Measurements from ENCODE around the gene ZBTB18. TPM values are rescaled to one million over a fixed set of nuclear protein-coding genes. Genes with fewer than 3 reads are reported as not detected.

Gene ZBTB18
- total RNA-seq, 1 donor from 2014 or later, result 8.8 TPM

DNA sequence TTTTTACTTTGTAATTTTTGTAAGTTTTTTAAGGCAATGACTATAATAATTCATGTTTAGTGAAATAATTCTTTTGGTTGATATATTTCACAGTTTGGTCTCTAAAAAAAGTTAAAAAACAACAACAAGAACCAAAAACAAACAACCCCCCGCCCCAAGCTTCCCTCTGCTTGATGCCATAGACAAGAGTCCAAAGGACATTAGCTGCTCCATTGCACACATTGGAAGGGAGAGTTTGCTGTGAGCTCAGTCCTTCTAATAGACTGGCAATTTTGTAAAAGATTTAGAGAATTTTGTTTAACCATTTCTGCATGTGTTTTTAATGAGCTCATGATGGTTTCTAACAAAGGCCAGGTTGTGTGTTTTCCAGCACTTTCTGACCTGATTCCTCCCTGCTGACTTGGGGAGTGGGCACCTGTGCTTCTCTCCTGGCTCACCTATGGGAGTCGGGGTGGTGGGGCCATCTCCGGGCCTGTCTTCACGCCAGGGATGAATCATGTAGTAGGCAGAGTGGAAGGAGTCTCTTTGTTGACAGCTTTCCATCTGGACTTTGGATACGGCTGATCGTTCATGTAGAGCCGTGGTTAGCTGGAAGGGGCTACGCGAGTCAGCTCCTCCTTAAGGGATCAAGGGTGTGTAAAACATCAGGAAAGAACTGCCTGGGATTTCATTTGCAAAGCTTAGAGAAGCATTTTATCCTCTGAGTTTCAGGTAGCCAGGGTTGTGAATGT, 14.1 kb downstream of the ZBTB18 start:
- no peak for DNase-seq (ENCODE audit: extremely low spot score in 2 of 2)
- intact Hi-C loops (cut with DNase I), result no loop called here
- no peaks in the 10 kb centered on the region for H3K4me1 ChIP-seq
- H3K36me3 ChIP-seq, result no peaks in the 10 kb centered on the region
- no peak overlapping the region for H3K27ac ChIP-seq
- TF ChIP-seq POLR2AphosphoS5 (IDR thresholded peaks at IDR 0.05; ENCODE audit: insufficient read depth in 1 of 2, low read depth in 1 of 2) (no peak), POLR2A (IDR thresholded peaks at IDR 0.05) (no peak)
- TF ChIP-seq, protein P1, sequence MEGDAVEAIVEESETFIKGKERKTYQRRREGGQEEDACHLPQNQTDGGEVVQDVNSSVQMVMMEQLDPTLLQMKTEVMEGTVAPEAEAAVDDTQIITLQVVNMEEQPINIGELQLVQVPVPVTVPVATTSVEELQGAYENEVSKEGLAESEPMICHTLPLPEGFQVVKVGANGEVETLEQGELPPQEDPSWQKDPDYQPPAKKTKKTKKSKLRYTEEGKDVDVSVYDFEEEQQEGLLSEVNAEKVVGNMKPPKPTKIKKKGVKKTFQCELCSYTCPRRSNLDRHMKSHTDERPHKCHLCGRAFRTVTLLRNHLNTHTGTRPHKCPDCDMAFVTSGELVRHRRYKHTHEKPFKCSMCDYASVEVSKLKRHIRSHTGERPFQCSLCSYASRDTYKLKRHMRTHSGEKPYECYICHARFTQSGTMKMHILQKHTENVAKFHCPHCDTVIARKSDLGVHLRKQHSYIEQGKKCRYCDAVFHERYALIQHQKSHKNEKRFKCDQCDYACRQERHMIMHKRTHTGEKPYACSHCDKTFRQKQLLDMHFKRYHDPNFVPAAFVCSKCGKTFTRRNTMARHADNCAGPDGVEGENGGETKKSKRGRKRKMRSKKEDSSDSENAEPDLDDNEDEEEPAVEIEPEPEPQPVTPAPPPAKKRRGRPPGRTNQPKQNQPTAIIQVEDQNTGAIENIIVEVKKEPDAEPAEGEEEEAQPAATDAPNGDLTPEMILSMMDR (IDR thresholded peaks at IDR 0.05), result no peak
- H3K27me3 ChIP-seq, result no peaks in the 10 kb centered on the region
- no peak overlapping the region for H3K4me3 ChIP-seq
- no peaks in the 10 kb centered on the region for H3K9me3 ChIP-seq

DNA sequence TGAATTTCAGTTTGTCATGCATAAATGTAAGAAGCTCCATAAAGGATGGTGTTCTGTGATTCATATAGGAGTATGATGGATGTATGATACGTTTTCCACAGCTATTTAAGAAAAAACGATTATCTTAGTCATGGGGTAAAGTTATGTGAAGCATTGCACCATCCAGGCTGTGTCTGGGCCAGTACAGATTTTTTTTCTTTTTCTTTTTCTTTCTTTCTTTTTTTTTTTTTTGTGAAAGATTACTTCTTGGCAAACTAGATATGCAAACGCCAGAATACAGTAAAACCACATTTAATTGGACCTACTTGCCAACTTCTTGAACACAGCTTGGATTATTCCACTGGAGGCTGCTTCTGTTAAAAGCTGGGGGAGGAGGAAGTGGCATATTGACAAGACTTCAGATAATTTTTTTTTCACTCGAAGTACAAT, 14.9 kb downstream of the ZBTB18 start:
- intact Hi-C loops (cut with DNase I), result no loop called here
- Histone ChIP-seq H3K27ac (no peak overlapping the region), H3K9me3 (no peaks in the 10 kb centered on the region), H3K4me3 (no peak overlapping the region), H3K27me3 (no peaks in the 10 kb centered on the region), H3K4me1 (no peaks in the 10 kb centered on the region), H3K36me3 (no peaks in the 10 kb centered on the region)
- DNase-seq (ENCODE audit: extremely low spot score in 2 of 2), result no peak
- TF ChIP-seq, protein P1 (IDR thresholded peaks at IDR 0.05), result no peak
- TF ChIP-seq POLR2A (IDR thresholded peaks at IDR 0.05) (no peak), POLR2AphosphoS5 (IDR thresholded peaks at IDR 0.05; ENCODE audit: insufficient read depth in 1 of 2, low read depth in 1 of 2) (no peak)

DNA sequence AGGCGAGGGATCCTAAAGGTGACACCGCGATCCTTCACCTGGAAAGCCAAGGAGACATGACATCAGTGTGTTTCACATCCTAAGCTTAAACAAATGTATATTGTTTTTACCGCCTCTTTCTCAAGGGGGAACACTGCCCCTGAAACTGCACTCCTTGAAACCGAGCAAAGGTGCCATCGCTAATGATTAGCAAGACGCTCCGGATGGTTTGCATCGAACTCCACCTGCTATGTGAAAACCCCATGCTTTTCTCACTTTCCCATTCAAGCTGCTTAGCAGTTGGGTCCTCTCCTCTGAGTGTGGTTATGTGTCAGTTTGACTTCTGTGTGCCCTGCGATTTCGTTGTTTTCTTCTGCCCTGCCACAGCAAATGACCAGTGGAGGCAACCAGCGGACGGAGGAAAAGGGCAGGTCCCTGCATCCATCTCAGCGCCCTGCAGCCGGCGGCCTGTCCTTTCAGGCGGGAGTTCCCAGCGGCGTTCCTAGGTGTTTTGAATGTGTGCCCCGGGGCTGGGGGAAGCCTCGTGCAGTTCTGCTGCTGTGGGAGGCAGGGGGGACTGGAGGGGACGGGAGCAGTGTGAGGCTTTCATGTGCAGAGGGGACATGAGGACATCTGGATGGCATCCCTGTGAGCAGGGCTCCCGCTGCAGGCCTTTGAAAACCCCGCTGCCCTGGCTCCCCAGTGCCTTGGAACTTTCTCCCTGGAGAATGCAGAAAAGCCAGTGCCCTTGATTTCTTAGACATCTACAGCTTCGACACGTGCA, 16.1 kb downstream of the ZBTB18 start:
- no peaks in the 10 kb centered on the region for H3K9me3 ChIP-seq
- H3K27ac ChIP-seq, result no peak overlapping the region
- intact Hi-C loops (cut with DNase I), result no loop called here
- no peaks in the 10 kb centered on the region for H3K4me1 ChIP-seq
- no peaks in the 10 kb centered on the region for H3K27me3 ChIP-seq
- H3K4me3 ChIP-seq, result no peak overlapping the region
- TF ChIP-seq, protein P1 (IDR thresholded peaks at IDR 0.05), result no peak
- no peak for TF ChIP-seq POLR2AphosphoS5 (IDR thresholded peaks at IDR 0.05; ENCODE audit: insufficient read depth in 1 of 2, low read depth in 1 of 2)
- no peak for TF ChIP-seq POLR2A (IDR thresholded peaks at IDR 0.05)
- no peaks in the 10 kb centered on the region for H3K36me3 ChIP-seq
- no peak for DNase-seq (ENCODE audit: extremely low spot score in 2 of 2)

DNA sequence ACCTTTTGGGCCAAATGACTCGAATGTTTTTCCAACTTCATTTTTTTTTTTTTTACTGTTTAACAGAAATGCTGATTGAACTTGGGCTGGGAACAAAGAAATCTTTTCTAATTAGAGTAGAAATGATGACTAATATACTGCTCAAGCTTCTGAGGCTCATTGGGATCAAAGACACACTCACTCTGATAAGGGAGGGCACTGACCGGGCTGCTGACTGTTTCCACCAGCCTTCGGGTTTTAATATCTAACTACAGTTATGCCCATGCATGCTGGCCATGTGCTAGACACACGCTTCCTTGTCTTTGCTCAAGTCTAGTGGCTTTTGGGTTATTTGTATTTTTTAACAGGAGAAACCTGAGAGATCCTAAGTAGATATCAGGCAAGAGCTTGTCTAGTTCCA, 16.8 kb downstream of the ZBTB18 start:
- no peak for DNase-seq (ENCODE audit: extremely low spot score in 2 of 2)
- TF ChIP-seq, protein P1 (IDR thresholded peaks at IDR 0.05), result no peak
- no peak for TF ChIP-seq POLR2A (IDR thresholded peaks at IDR 0.05)
- no peak for TF ChIP-seq POLR2AphosphoS5 (IDR thresholded peaks at IDR 0.05; ENCODE audit: insufficient read depth in 1 of 2, low read depth in 1 of 2)
- Histone ChIP-seq H3K9me3 (no peaks in the 10 kb centered on the region), H3K4me1 (no peaks in the 10 kb centered on the region), H3K4me3 (no peak overlapping the region), H3K27ac (no peak overlapping the region), H3K27me3 (no peaks in the 10 kb centered on the region), H3K36me3 (no peaks in the 10 kb centered on the region)
- intact Hi-C loops (cut with DNase I), result no loop called here

DNA sequence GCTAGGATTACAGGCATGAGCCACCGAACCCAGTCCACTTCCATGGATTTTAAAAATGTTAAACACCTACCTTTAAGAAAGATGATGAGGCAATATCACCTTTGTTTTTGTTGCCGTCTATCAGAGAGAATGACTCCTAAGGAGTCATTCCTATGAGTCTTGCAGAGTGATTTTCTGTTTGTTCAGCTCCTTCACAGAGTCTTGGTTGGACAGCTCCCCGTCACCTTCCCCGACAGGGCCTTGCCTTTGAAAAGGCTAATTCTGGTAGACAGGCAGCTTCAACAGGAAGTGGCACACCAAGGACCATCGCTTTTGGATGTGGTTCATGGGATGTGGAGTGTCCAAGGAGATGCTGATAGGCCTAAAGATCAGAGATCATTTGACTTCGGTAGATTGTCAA, 17.5 kb downstream of the ZBTB18 start:
- no peak overlapping the region for H3K4me3 ChIP-seq
- H3K27ac ChIP-seq, result no peak overlapping the region
- TF ChIP-seq POLR2A (IDR thresholded peaks at IDR 0.05) (no peak), POLR2AphosphoS5 (IDR thresholded peaks at IDR 0.05; ENCODE audit: insufficient read depth in 1 of 2, low read depth in 1 of 2) (no peak)
- TF ChIP-seq, protein P1 (IDR thresholded peaks at IDR 0.05), result no peak

More for the DNA sequence above, 17.5 kb downstream of the ZBTB18 start:
- Histone ChIP-seq H3K36me3 (no peaks in the 10 kb centered on the region), H3K9me3 (no peaks in the 10 kb centered on the region), H3K4me1 (no peaks in the 10 kb centered on the region), H3K27me3 (no peaks in the 10 kb centered on the region)
- intact Hi-C loops (cut with DNase I), result no loop called here
- DNase-seq (ENCODE audit: extremely low spot score in 2 of 2), result no peak
